Measurements from ENCODE around the gene BMP5.

DNA sequence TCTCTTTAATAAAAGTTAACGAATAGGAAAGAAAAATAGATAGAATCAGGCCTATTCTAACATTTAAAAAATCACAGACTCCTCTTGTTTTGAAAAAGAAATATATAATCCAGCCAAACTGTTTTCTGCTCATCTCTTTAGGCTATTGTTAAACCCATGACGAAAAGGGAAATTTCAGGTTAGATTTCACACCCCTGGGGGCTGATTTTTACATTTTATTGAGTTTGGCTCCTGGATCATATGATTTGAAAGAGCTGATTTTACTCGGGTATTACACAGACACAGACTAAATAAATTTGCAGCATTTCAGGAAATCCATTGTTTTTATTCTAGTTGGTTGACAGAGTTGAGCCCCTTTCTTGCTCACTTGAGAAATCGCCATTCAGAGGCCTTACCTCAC lies 160.6 kb downstream of the BMP5 start:
- TF ChIP-seq RFX5 (IDR thresholded peaks at IDR 0.05; ENCODE audit: borderline replicate concordance, low read depth, low read length) (no peak), POLR2AphosphoS5 (IDR thresholded peaks at IDR 0.05; ENCODE audit: low read depth, low read length) (no peak), JUND (IDR thresholded peaks at IDR 0.05; ENCODE audit: low read length) (no peak), POU5F1 (IDR thresholded peaks at IDR 0.05; ENCODE audit: low read depth, low read length) (no peak), MAFK (IDR thresholded peaks at IDR 0.05; ENCODE audit: low read depth, low read length) (no peak), RAD21 (IDR thresholded peaks at IDR 0.05 in 1 of 2, conservative IDR thresholded peaks at IDR 0.05 in 1 of 2; ENCODE audit: low read depth in 2 of 2, low read length in 2 of 2) (no peak), ZNF274 (IDR thresholded peaks at IDR 0.05; ENCODE audit: borderline replicate concordance, extremely low read depth, low read length) (no peak), SUZ12 (IDR thresholded peaks at IDR 0.05; ENCODE audit: low read length) (no peak)
- TF ChIP-seq, protein P1, sequence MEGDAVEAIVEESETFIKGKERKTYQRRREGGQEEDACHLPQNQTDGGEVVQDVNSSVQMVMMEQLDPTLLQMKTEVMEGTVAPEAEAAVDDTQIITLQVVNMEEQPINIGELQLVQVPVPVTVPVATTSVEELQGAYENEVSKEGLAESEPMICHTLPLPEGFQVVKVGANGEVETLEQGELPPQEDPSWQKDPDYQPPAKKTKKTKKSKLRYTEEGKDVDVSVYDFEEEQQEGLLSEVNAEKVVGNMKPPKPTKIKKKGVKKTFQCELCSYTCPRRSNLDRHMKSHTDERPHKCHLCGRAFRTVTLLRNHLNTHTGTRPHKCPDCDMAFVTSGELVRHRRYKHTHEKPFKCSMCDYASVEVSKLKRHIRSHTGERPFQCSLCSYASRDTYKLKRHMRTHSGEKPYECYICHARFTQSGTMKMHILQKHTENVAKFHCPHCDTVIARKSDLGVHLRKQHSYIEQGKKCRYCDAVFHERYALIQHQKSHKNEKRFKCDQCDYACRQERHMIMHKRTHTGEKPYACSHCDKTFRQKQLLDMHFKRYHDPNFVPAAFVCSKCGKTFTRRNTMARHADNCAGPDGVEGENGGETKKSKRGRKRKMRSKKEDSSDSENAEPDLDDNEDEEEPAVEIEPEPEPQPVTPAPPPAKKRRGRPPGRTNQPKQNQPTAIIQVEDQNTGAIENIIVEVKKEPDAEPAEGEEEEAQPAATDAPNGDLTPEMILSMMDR (IDR thresholded peaks at IDR 0.05; ENCODE audit: control extremely low read depth in 1 of 3, insufficient read depth in 1 of 3, low read depth in 1 of 3, low read length in 3 of 3) = no peak
- TF ChIP-seq, protein P2, sequence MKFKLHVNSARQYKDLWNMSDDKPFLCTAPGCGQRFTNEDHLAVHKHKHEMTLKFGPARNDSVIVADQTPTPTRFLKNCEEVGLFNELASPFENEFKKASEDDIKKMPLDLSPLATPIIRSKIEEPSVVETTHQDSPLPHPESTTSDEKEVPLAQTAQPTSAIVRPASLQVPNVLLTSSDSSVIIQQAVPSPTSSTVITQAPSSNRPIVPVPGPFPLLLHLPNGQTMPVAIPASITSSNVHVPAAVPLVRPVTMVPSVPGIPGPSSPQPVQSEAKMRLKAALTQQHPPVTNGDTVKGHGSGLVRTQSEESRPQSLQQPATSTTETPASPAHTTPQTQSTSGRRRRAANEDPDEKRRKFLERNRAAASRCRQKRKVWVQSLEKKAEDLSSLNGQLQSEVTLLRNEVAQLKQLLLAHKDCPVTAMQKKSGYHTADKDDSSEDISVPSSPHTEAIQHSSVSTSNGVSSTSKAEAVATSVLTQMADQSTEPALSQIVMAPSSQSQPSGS (IDR thresholded peaks at IDR 0.05; ENCODE audit: low read length) = no peak
